ENCODE measurements around the gene RXFP2.
A peak's percentile ranks its signal among the peaks of the same experiment; 100 is the strongest.

Gene RXFP2

DNA sequence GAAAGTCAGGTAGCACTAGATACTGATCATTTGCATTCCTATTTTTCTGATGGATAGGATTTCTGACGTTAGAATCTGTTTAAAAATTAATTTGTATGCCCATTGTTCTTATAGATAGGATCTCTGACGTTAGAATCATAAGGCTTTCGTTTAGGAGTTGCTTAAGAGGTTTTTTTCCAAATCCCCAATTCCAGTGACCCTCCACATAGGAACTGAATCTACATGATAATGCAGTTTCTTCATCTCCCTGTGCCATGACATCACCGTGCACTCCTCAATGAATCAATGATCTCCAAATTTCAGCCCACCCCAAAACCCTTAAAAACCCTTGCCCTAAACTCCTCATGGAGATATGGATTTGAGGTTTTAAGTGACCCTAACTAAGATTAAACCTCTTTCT lies 87.2 kb downstream of the RXFP2 start:
- Histone ChIP-seq H3K36me3 (ENCODE audit: insufficient read depth, low read length) (no peaks in the 10 kb centered on the region), H3K27me3 (ENCODE audit: control insufficient read depth in 1 of 2, insufficient read depth in 2 of 2, low read length in 2 of 2) (no peaks in the 10 kb centered on the region), H3K27ac (ENCODE audit: low read depth, low read length) (no peak overlapping the region), H3K9ac (ENCODE audit: low read length) (no peak overlapping the region), H3K4me3 (ENCODE audit: low read depth in 1 of 2, low read length in 2 of 2) (no peak overlapping the region), H3K4me1 (ENCODE audit: insufficient read depth, low read length) (no peaks in the 10 kb centered on the region), H3K9me3 (ENCODE audit: low read length) (no peaks in the 10 kb centered on the region)

DNA sequence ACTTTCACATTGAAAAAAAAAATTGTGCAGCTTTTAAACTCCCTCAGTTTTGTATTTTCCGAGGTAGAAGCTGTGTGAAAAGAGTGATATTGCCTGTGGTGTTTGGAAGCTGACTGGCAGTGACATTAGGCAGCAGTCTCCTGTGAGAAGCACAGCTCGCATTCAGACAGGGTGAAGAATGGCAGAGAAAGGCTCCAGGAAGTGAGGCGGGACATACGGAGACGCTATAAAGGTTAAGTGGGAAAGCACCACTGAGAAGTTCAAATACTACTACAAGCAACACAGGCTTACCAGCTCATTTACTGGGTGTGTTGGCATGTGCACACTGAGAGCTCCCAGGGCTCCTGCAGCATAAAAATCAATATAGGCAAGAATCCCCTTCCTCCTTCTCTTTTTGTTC lies 88.4 kb downstream of the RXFP2 start:
- H3K4me1 ChIP-seq (ENCODE audit: insufficient read depth, low read length), result no peaks in the 10 kb centered on the region
- H3K9ac ChIP-seq (ENCODE audit: low read length), result no peak overlapping the region
- no peak overlapping the region for H3K27ac ChIP-seq (ENCODE audit: low read depth, low read length)
- H3K9me3 ChIP-seq (ENCODE audit: low read length), result no peaks in the 10 kb centered on the region
- no peak overlapping the region for H3K4me3 ChIP-seq (ENCODE audit: low read depth in 1 of 2, low read length in 2 of 2)
- H3K36me3 ChIP-seq (ENCODE audit: insufficient read depth, low read length), result no peaks in the 10 kb centered on the region
- H3K27me3 ChIP-seq (ENCODE audit: control insufficient read depth in 1 of 2, insufficient read depth in 2 of 2, low read length in 2 of 2), result no peaks in the 10 kb centered on the region

DNA sequence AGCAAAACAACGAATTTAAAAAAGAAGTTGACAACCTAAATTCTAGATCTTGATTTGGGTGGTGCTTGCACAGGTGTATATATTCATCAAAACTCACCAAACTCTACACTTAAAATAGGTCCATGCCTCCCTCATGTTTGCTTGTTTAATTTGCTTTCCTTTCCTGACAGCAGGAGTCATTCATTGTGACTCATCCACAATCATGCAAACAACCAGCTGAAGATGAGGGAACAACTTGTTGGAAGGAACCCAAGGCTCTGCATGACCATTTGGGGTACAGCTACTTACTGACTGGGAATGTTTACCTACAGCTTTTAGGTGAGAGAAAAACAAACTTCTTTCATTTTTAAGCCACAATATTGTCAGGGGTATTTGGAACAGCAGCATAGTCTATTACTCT lies 96.6 kb downstream of the RXFP2 start:
- no peak overlapping the region for H3K9ac ChIP-seq (ENCODE audit: low read length)
- no peaks in the 10 kb centered on the region for H3K36me3 ChIP-seq (ENCODE audit: insufficient read depth, low read length)
- H3K4me1 ChIP-seq (ENCODE audit: insufficient read depth, low read length), result no peaks in the 10 kb centered on the region
- no peak overlapping the region for H3K4me3 ChIP-seq (ENCODE audit: low read depth in 1 of 2, low read length in 2 of 2)
- no peak overlapping the region for H3K27ac ChIP-seq (ENCODE audit: low read depth, low read length)
- H3K9me3 ChIP-seq (ENCODE audit: low read length), result no peaks in the 10 kb centered on the region
- no peaks in the 10 kb centered on the region for H3K27me3 ChIP-seq (ENCODE audit: control insufficient read depth in 1 of 2, insufficient read depth in 2 of 2, low read length in 2 of 2)

DNA sequence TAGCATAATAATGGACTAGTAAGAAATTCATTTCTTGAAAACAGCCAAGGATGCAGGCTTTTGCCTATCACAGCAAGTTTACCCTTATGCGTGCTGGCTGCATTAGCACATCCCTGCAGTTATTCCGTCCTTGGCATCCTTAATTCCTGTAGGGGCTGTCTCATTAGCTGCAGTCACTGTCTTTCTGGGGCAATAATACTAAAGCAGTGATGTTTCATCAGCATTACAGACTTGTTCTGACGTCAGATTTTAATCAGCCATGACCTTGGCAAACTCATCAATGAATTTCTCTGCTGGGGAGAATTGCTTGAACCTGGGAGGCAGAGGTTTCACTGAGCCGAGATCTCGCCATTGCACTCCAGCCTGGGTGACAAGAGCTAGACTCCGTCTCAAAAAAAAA lies 103.7 kb downstream of the RXFP2 start:
- Histone ChIP-seq H3K4me3 (ENCODE audit: low read depth in 1 of 2, low read length in 2 of 2) (no peak overlapping the region), H3K27me3 (ENCODE audit: control insufficient read depth in 1 of 2, insufficient read depth in 2 of 2, low read length in 2 of 2) (peaks cover 0 to 9% of the 10 kb centered on the region in 2 donors), H3K9me3 (ENCODE audit: low read length) (no peaks in the 10 kb centered on the region), H3K27ac (ENCODE audit: low read depth, low read length) (no peak overlapping the region), H3K9ac (ENCODE audit: low read length) (no peak overlapping the region), H3K36me3 (ENCODE audit: insufficient read depth, low read length) (no peaks in the 10 kb centered on the region), H3K4me1 (ENCODE audit: insufficient read depth, low read length) (no peaks in the 10 kb centered on the region)

DNA sequence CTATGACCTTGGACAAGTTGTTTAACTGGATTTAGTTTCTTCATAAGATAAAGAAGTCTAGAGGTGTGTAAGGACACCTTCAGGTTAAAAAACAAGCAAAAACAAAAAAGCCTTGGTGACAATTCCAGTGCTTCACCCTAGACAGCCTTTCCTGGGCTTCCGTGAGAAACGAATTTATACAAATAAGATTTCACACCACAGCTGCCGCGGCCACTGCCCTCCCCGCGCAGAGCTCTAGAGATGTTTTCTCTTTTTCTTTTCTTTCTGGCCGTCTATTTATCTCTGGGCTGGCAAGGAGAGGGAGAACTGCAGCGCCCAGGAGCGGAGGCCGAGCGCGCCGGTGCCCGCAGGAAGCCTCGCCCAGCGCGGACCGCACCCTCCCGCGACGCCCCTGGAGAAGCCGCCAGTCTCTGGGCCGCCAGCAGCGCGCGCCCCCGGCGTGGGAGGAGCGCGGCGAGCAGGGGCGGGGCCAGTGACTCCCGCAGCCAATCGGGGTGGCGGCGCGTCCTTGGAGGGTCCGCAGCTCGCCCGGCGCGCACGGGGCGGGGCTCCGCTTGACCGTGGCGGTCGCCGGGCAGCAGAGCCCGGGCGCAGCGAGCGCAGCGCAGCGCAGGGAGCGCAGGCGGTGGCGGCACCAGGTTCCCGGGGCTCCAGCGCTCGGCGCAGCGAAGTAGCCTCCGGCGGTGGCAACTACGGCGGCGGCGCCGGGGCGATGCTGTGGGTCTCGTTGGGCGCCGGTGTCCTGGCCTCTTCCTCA lies 107.0 kb downstream of the RXFP2 start:
- Histone ChIP-seq H3K27me3 (ENCODE audit: control insufficient read depth in 1 of 2, insufficient read depth in 2 of 2, low read length in 2 of 2) (peaks cover 0 to 9% of the 10 kb centered on the region in 2 donors), H3K27ac (ENCODE audit: low read depth, low read length) (no peak overlapping the region), H3K4me1 (ENCODE audit: insufficient read depth, low read length) (no peaks in the 10 kb centered on the region), H3K9me3 (ENCODE audit: low read length) (no peaks in the 10 kb centered on the region), H3K9ac (ENCODE audit: low read length) (no peak overlapping the region), H3K36me3 (ENCODE audit: insufficient read depth, low read length) (no peaks in the 10 kb centered on the region), H3K4me3 (ENCODE audit: low read depth in 1 of 2, low read length in 2 of 2) (peak overlapping the region; percentile 68 to 71)

DNA sequence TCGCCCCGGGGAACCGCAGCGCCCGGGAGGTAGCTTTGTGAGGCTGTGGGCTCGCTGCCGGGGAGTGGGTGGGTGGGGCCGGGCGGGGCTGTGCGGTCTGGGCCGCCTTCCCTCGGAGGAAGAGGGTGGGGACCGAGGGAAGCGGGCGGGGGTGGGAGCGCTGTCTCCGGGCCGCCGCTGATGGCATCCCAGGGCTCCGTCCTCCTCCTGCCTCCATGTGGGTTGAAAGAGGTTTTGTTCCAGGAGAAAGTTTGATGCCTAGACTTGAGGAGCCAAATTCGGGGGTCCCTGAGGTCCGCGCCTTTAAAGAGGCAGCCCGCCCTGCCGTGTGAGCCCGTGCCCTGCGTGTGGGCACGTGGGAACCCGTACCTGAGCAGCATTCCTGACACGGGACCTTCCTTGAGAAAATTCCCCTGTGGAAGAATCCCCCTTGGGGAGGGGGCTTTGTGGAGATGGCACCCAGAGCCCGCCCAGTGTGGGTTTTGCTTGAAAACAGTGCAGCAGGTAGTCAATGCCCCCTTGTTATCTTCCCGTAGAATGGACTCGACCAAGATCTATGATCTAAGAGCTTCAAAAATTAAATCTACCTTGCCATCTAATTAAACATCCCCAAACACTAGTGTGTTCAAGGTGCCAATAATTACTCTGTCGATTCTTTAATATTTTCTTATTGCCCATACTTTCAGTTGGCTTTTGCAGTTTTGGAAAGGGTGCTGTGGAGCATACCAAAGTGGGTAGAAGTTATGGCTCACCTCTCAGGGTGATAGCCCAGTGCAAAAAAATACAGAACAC lies 107.8 kb downstream of the RXFP2 start:
- Histone ChIP-seq H3K27me3 (ENCODE audit: control insufficient read depth in 1 of 2, insufficient read depth in 2 of 2, low read length in 2 of 2) (peaks cover 0 to 9% of the 10 kb centered on the region in 2 donors), H3K36me3 (ENCODE audit: insufficient read depth, low read length) (no peaks in the 10 kb centered on the region), H3K4me3 (ENCODE audit: low read depth in 1 of 2, low read length in 2 of 2) (peak overlapping the region in 1 of 2 donors; percentile 71), H3K9me3 (ENCODE audit: low read length) (no peaks in the 10 kb centered on the region), H3K9ac (ENCODE audit: low read length) (no peak overlapping the region), H3K4me1 (ENCODE audit: insufficient read depth, low read length) (no peaks in the 10 kb centered on the region), H3K27ac (ENCODE audit: low read depth, low read length) (no peak overlapping the region)

DNA sequence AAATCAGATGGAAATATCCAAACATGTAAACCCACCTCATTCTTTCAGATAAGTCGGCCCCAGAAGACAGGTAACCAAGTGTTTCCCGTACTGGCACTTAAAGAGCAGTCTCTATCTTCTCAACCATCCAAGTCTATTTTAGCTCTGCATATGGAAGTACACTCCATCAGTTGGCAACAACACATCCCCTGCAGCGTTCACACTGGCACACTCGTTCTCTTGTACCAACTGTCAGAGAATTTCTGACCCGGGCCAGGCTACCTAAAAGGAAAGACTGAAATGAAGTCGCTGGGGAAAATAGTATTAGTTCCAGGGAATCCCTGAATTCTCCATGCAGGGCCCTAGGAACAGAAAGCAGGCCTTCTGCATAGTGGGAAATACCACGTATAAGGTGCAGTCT lies 109.3 kb downstream of the RXFP2 start:
- Histone ChIP-seq H3K4me1 (ENCODE audit: insufficient read depth, low read length) (no peaks in the 10 kb centered on the region), H3K36me3 (ENCODE audit: insufficient read depth, low read length) (no peaks in the 10 kb centered on the region), H3K27ac (ENCODE audit: low read depth, low read length) (no peak overlapping the region), H3K9ac (ENCODE audit: low read length) (no peak overlapping the region), H3K9me3 (ENCODE audit: low read length) (no peaks in the 10 kb centered on the region), H3K27me3 (ENCODE audit: control insufficient read depth in 1 of 2, insufficient read depth in 2 of 2, low read length in 2 of 2) (peaks cover 0 to 5% of the 10 kb centered on the region in 2 donors), H3K4me3 (ENCODE audit: low read depth in 1 of 2, low read length in 2 of 2) (no peak overlapping the region)

DNA sequence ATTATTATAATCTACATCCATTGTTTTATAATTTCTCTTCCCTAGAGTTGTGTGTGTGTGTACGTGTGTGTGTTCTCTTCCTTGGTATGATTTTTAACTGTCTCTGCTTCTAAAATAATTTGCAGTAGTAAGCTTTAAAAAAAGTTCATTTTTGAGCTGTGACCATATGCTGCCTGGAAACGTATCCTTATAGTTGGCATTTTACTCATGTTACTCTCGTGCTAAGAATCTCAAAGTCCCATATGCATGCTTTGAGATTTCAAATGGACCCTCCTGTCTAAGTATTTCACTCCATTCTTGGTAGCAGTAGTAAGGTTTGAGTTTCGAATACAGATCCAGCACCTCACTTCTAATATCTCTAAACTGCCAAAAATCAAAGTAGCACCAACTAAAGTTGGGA lies 109.9 kb downstream of the RXFP2 start:
- Histone ChIP-seq H3K4me3 (ENCODE audit: low read depth in 1 of 2, low read length in 2 of 2) (no peak overlapping the region), H3K27ac (ENCODE audit: low read depth, low read length) (no peak overlapping the region), H3K36me3 (ENCODE audit: insufficient read depth, low read length) (no peaks in the 10 kb centered on the region), H3K27me3 (ENCODE audit: control insufficient read depth in 1 of 2, insufficient read depth in 2 of 2, low read length in 2 of 2) (peaks cover 0 to 1% of the 10 kb centered on the region in 2 donors), H3K9me3 (ENCODE audit: low read length) (no peaks in the 10 kb centered on the region), H3K9ac (ENCODE audit: low read length) (no peak overlapping the region), H3K4me1 (ENCODE audit: insufficient read depth, low read length) (no peaks in the 10 kb centered on the region)

DNA sequence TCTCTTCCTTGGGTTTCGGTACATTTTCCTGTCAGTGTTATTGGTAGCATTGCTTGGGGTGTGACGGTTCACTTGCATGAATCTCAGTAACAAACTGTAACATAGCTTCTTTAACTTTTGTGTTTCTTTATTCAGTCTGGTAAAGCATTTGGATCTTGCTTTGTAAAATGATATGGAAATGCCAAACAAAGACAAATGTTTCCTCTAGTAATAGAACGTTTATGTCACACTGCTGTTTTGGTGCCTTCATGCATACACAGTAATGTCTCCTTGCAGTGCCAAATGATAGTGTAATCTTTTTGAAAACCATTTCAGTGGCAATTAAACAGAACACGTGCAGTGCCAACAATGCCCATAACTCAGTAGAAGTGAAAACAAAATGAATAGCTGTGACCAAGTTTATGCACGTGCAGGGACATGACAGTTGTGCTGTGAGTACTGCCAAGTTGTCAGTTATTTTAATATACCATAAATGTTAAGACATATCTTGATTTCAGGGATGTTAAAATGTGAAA lies 110.8 kb downstream of the RXFP2 start:
- H3K4me1 ChIP-seq (ENCODE audit: insufficient read depth, low read length), result no peaks in the 10 kb centered on the region
- no peaks in the 10 kb centered on the region for H3K9me3 ChIP-seq (ENCODE audit: low read length)
- no peak overlapping the region for H3K27ac ChIP-seq (ENCODE audit: low read depth, low read length)
- H3K9ac ChIP-seq (ENCODE audit: low read length), result no peak overlapping the region
- no peaks in the 10 kb centered on the region for H3K36me3 ChIP-seq (ENCODE audit: insufficient read depth, low read length)
- H3K4me3 ChIP-seq (ENCODE audit: low read depth in 1 of 2, low read length in 2 of 2), result no peak overlapping the region
- H3K27me3 ChIP-seq (ENCODE audit: control insufficient read depth in 1 of 2, insufficient read depth in 2 of 2, low read length in 2 of 2), result no peaks in the 10 kb centered on the region

DNA sequence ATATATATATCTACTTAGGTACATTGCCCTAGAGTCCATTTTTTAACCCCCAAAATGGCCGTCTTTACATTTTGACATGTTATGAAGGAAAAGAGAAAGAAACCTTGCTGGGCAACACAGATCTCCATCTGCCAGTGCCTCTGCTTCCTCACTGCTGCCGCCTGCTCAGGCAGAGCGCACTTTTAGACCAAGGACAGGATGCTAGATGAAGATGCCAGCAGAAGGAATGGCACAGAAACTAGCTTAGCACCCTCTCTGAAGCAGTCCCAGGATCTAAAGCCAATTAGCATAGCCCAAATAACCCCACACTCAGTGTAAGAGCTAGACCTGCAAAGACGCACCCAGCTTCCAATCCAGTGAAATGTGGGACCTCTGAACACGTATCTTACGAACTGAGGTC lies 111.9 kb downstream of the RXFP2 start:
- H3K4me3 ChIP-seq (ENCODE audit: low read depth in 1 of 2, low read length in 2 of 2), result no peak overlapping the region
- no peaks in the 10 kb centered on the region for H3K36me3 ChIP-seq (ENCODE audit: insufficient read depth, low read length)
- H3K9me3 ChIP-seq (ENCODE audit: low read length), result no peaks in the 10 kb centered on the region
- no peak overlapping the region for H3K9ac ChIP-seq (ENCODE audit: low read length)
- no peaks in the 10 kb centered on the region for H3K27me3 ChIP-seq (ENCODE audit: control insufficient read depth in 1 of 2, insufficient read depth in 2 of 2, low read length in 2 of 2)
- no peaks in the 10 kb centered on the region for H3K4me1 ChIP-seq (ENCODE audit: insufficient read depth, low read length)
- no peak overlapping the region for H3K27ac ChIP-seq (ENCODE audit: low read depth, low read length)

All from muscle layer of colon (tissue), 2 donors.